ENCODE results near the gene DSCAM. TPM values are rescaled to one million over a fixed set of nuclear protein-coding genes. Genes with fewer than 3 reads are reported as not detected.

DSCAM gene
- total RNA-seq, 4 donors from 2014 or later, result 0.19 TPM; not detected in 3

- no peak for DNase-seq
- TF ChIP-seq CTCF (IDR thresholded peaks at IDR 0.05) (no peak), POLR2A (IDR thresholded peaks at IDR 0.05) (no peak)
- no peaks in the 10 kb centered on the region for H3K27me3 ChIP-seq
- peaks cover 0 to 13% (median 0%) of the 10 kb centered on the region in 4 donors for H3K9me3 ChIP-seq
- no peaks in the 10 kb centered on the region for H3K36me3 ChIP-seq
- no peak overlapping the region for H3K27ac ChIP-seq
- no peak overlapping the region for H3K4me3 ChIP-seq
- no peaks in the 10 kb centered on the region for H3K4me1 ChIP-seq
Measured at GRCh38 chr21:40797891-40798290, 49.1 kb downstream of the DSCAM start.

- Histone ChIP-seq H3K36me3 (no peaks in the 10 kb centered on the region), H3K27ac (no peak overlapping the region), H3K9me3 (peaks cover 0 to 13% (median 0%) of the 10 kb centered on the region in 4 donors), H3K4me3 (no peak overlapping the region), H3K27me3 (no peaks in the 10 kb centered on the region), H3K4me1 (no peaks in the 10 kb centered on the region)
- DNase-seq, result no peak
- no peak for TF ChIP-seq CTCF (IDR thresholded peaks at IDR 0.05)
- TF ChIP-seq POLR2A (IDR thresholded peaks at IDR 0.05), result no peak
Measured at GRCh38 chr21:40797410-40797809, 49.5 kb downstream of the DSCAM start.

GRCh38 chr21:40796464-40796863 is 50.5 kb downstream of the DSCAM start:
- Histone ChIP-seq H3K27me3 (no peaks in the 10 kb centered on the region), H3K9me3 (peaks cover 0 to 13% (median 0%) of the 10 kb centered on the region in 4 donors), H3K36me3 (no peaks in the 10 kb centered on the region), H3K4me1 (no peaks in the 10 kb centered on the region), H3K4me3 (no peak overlapping the region), H3K27ac (no peak overlapping the region)
- no peak for DNase-seq
- TF ChIP-seq POLR2A (IDR thresholded peaks at IDR 0.05) (no peak), CTCF (IDR thresholded peaks at IDR 0.05) (no peak)

GRCh38 chr21:40795313-40795712 is 51.6 kb downstream of the DSCAM start:
- no peak overlapping the region for H3K4me3 ChIP-seq
- no peaks in the 10 kb centered on the region for H3K27me3 ChIP-seq
- DNase-seq, result no peak
- H3K9me3 ChIP-seq, result peaks cover 0 to 5% (median 0%) of the 10 kb centered on the region in 4 donors
- TF ChIP-seq POLR2A (IDR thresholded peaks at IDR 0.05) (no peak), CTCF (IDR thresholded peaks at IDR 0.05) (no peak)
- H3K4me1 ChIP-seq, result no peaks in the 10 kb centered on the region
- no peaks in the 10 kb centered on the region for H3K36me3 ChIP-seq
- no peak overlapping the region for H3K27ac ChIP-seq

GRCh38 chr21:40792691-40793456 is 54.1 kb downstream of the DSCAM start:
- no peaks in the 10 kb centered on the region for H3K4me1 ChIP-seq
- TF ChIP-seq CTCF (IDR thresholded peaks at IDR 0.05), result no peak
- TF ChIP-seq POLR2A (IDR thresholded peaks at IDR 0.05), result no peak
- no peak overlapping the region for H3K27ac ChIP-seq
- no peaks in the 10 kb centered on the region for H3K9me3 ChIP-seq
- H3K36me3 ChIP-seq, result no peaks in the 10 kb centered on the region
- no peak overlapping the region for H3K4me3 ChIP-seq
- H3K27me3 ChIP-seq, result no peaks in the 10 kb centered on the region
- DNase-seq, result no peak

Measured in Peyer's patch (tissue), 4 donors.